Progenitor cell of endocrine pancreas (in vitro differentiated cells): Measurements from ENCODE around the gene MEI1. TPM values are rescaled to one million over a fixed set of nuclear protein-coding genes. Genes with fewer than 3 reads are reported as not detected.

Experiments
- DNase-seq: peaks from one replicate; pipeline ENCODE4 v3.0.0; 2021; ENCODE audit warnings: low spot score; ENCODE audit not compliant: unreplicated experiment
- H3K27ac Mint-ChIP-seq: 2 replicates; pipeline ENCODE4 v1.8.0; 2021; ENCODE audit warnings: mild to moderate bottlenecking, moderate library complexity, mixed read lengths
- H3K27me3 Mint-ChIP-seq: 2 replicates; pipeline ENCODE4 v1.8.0; 2021; ENCODE audit warnings: mixed read lengths
- H3K36me3 Mint-ChIP-seq: 2 replicates; pipeline ENCODE4 v1.8.0; 2022; ENCODE audit warnings: mixed read lengths; ENCODE audit not compliant: insufficient read depth
- H3K4me1 Mint-ChIP-seq: 2 replicates; pipeline ENCODE4 v1.8.0; 2021; ENCODE audit warnings: low read depth, mixed read lengths
- H3K4me3 Mint-ChIP-seq: 2 replicates; pipeline ENCODE4 v1.8.0; 2021; ENCODE audit warnings: low read depth, mild to moderate bottlenecking, moderate library complexity, mixed read lengths
- H3K9me3 Mint-ChIP-seq: 2 replicates; pipeline ENCODE4 v1.8.0; 2021; ENCODE audit warnings: low read depth, mixed read lengths
- total RNA-seq: library from RNA; stranded (reverse); gene quantifications from 2 replicates; pipeline ENCODE4 v1.2.1, GENCODE V29; 2021
- TF ChIP-seq, protein P1 (sequence below): fragments of 200-600 bp; sonication (generic); IDR thresholded peaks from one replicate; pipeline ENCODE4 v1.5.0; 2021; ENCODE audit warnings: antibody characterized with exemption, mild to moderate bottlenecking; ENCODE audit not compliant: unreplicated experiment

The MEI1 gene
- total RNA-seq, 1 donor from 2014 or later, result 1.0 TPM

DNA sequence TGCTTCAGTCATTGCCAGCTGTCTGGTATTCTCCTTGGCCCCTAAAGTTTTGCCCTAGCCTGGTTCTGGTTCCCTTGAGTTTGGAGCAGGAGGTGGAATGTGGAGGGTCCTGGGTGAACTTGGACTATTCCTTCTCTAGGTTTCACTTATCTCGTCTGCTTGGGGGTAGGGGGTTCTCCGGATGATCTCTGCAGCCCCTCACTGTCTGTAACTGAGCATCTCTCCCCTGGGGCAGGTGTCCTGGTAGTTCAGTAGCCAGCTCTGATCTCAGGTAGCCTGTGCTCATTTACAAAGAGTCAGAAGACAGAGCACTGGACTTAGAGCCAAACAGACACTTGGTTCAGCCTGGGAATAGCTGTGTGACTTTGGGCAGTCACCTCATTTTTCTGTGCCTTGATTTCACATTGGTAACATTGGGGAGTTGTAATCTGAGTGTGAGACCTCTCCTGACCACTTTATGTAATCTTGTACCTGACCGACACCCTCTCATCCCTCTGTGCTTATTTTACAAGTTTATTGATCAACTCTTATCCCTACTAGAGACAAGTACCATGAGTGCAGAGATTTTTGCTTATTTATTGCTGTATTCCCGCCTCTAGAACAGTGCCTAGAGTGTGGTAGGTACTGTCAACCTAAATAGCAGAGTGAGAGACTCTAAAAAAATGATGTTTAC lies 102.0 kb downstream of the MEI1 start:
- peaks cover 2% of the 10 kb centered on the region for H3K36me3 Mint-ChIP-seq
- H3K4me3 Mint-ChIP-seq, result peak overlapping the region; percentile 91
- no peaks in the 10 kb centered on the region for H3K27me3 Mint-ChIP-seq

DNA sequence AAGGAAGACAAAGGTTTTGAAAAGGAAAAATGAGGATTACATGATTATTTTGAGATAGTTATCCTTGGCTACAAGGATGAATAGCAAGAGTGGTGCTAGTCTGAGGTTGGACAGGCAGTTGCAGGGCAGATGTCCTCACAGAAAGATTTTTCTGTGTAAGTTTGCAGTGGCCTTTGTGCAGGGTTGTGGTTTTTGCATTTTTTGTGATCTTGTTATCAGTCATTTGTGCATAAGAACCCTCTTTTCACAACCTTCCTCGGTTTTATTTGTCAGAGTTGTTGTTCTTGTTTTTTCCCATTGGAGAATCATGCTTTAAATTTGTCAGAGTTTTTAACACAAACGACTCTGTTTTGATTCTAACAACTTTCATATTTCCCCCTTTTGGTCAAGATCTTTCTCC lies 102.6 kb downstream of the MEI1 start:
- Mint-ChIP-seq H3K27ac (peak overlapping the region; percentile 97), H3K9me3 (no peaks in the 10 kb centered on the region), H3K4me3 (peak overlapping the region; percentile 91), H3K4me1 (peaks cover 22% of the 10 kb centered on the region), H3K36me3 (peaks cover 2% of the 10 kb centered on the region), H3K27me3 (no peaks in the 10 kb centered on the region)
- TF ChIP-seq, protein P1, sequence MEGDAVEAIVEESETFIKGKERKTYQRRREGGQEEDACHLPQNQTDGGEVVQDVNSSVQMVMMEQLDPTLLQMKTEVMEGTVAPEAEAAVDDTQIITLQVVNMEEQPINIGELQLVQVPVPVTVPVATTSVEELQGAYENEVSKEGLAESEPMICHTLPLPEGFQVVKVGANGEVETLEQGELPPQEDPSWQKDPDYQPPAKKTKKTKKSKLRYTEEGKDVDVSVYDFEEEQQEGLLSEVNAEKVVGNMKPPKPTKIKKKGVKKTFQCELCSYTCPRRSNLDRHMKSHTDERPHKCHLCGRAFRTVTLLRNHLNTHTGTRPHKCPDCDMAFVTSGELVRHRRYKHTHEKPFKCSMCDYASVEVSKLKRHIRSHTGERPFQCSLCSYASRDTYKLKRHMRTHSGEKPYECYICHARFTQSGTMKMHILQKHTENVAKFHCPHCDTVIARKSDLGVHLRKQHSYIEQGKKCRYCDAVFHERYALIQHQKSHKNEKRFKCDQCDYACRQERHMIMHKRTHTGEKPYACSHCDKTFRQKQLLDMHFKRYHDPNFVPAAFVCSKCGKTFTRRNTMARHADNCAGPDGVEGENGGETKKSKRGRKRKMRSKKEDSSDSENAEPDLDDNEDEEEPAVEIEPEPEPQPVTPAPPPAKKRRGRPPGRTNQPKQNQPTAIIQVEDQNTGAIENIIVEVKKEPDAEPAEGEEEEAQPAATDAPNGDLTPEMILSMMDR, result no peak
- DNase-seq, result no peak

More for the DNA sequence above, 102.0 kb downstream of the MEI1 start:
- peak overlapping the region; percentile 97 for H3K27ac Mint-ChIP-seq
- TF ChIP-seq, protein P1, result no peak
- no peak for DNase-seq
- peaks cover 22% of the 10 kb centered on the region for H3K4me1 Mint-ChIP-seq
- H3K9me3 Mint-ChIP-seq, result no peaks in the 10 kb centered on the region

DNA sequence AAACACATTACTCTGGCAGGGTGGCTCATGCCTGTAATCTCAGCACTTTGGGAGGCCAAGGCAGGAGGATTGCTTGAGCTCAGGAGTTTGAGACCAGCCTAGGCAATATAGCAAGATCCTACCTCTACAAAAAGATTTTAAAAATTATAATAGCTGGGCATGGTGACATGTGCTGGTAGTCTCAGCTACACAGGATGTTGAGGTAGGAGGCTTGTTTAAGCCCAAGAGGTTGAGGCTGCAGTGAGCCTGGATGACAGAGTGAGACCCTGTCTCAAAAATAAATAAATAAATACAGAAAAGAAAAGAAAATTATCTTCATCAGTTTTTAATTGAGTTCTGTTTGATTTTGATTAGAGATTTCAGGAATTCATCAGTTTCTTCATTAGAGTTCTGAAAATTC lies 106.3 kb downstream of the MEI1 start:
- Mint-ChIP-seq H3K4me1 (peaks cover 14% of the 10 kb centered on the region), H3K27ac (no peak overlapping the region), H3K36me3 (peaks cover 5% of the 10 kb centered on the region), H3K9me3 (no peaks in the 10 kb centered on the region), H3K27me3 (no peaks in the 10 kb centered on the region), H3K4me3 (no peak overlapping the region)
- TF ChIP-seq, protein P1, result no peak
- DNase-seq, result no peak

DNA sequence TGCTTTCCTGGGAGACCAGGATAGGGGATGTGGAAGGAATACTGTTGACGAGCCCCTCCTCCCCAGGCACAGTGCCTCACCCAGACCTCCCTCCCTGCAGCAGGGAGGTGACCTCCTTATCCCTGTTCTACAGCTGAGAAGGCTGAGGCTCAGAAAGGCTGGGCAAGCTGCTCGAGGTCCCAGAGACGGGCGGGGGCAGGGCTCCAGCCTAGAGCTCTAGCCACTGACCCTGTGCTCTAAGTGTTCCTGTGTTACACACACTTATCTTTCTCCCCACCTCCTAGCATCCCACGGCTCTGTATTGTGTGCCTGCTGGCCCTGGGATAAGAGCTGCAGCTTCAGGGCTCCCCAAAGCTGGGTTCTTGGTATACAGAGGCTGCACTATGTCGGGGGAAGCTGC lies 109.1 kb downstream of the MEI1 start:
- no peaks in the 10 kb centered on the region for H3K27me3 Mint-ChIP-seq
- H3K27ac Mint-ChIP-seq, result no peak overlapping the region
- no peak for DNase-seq
- H3K9me3 Mint-ChIP-seq, result no peaks in the 10 kb centered on the region
- TF ChIP-seq, protein P1, result no peak
- H3K4me1 Mint-ChIP-seq, result no peaks in the 10 kb centered on the region
- H3K36me3 Mint-ChIP-seq, result peaks cover 5% of the 10 kb centered on the region
- H3K4me3 Mint-ChIP-seq, result no peak overlapping the region

DNA sequence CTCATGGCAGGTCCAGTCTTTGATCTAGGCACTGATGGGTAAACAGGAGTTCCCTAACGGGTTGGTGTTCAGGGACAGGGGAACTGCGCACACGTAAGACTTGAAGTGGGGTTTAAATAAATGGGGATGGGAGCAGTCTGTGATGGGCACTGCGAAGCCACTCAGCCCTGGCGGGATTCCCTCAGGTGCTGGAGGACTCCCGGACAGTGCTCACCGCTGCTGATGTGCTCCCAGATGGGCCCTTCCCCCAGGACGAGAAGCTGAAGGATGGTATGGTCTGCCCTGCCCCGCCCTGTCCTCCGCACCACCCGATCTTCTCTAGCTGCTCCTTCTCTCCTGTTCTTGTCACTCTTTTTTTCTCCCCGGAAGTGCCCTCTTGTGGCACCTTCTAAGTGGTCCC lies 110.7 kb downstream of the MEI1 start:
- no peak overlapping the region for H3K27ac Mint-ChIP-seq
- H3K9me3 Mint-ChIP-seq, result no peaks in the 10 kb centered on the region
- no peak overlapping the region for H3K4me3 Mint-ChIP-seq
- no peaks in the 10 kb centered on the region for H3K27me3 Mint-ChIP-seq
- no peaks in the 10 kb centered on the region for H3K4me1 Mint-ChIP-seq
- peaks cover 5% of the 10 kb centered on the region for H3K36me3 Mint-ChIP-seq
- TF ChIP-seq, protein P1, result no peak
- no peak for DNase-seq
